CD4-positive, alpha-beta T cell treated with Interleukin-17A for 1 hour (primary cell): ENCODE data around the gene CNPY3.

ENCODE experiments used
- DNase-seq: peaks from one replicate; pipeline ENCODE4 v3.0.0-alpha.2; 2020

The CNPY3 gene

GRCh38 chr6:42961020-42961470 is 31.8 kb downstream of the CNPY3 start:
- DNase-seq, result no peak

GRCh38 chr6:42962096-42962495 is 32.8 kb downstream of the CNPY3 start:
- DNase-seq, result no peak

- DNase-seq, result no peak
Measured at GRCh38 chr6:42962502-42963178, 33.4 kb downstream of the CNPY3 start.

GRCh38 chr6:42963179-42963854 is 34.0 kb downstream of the CNPY3 start:
- DNase-seq, result no peak

- DNase-seq, result peak; percentile 54
Measured at GRCh38 chr6:42963855-42964605, 34.8 kb downstream of the CNPY3 start.

- DNase-seq, result no peak
Measured at GRCh38 chr6:42966571-42966970, 37.3 kb downstream of the CNPY3 start.

- DNase-seq, result no peak
Measured at GRCh38 chr6:42967228-42967627, 37.9 kb downstream of the CNPY3 start.

GRCh38 chr6:42968126-42968701 is 38.9 kb downstream of the CNPY3 start:
- DNase-seq, result no peak

GRCh38 chr6:42968783-42969182 is 39.5 kb downstream of the CNPY3 start:
- no peak for DNase-seq

- no peak for DNase-seq
Measured at GRCh38 chr6:42969431-42969830, 40.2 kb downstream of the CNPY3 start.

GRCh38 chr6:42969934-42970333 is 40.7 kb downstream of the CNPY3 start:
- no peak for DNase-seq

- DNase-seq, result no peak
Measured at GRCh38 chr6:42970871-42971612, 41.8 kb downstream of the CNPY3 start.

- no peak for DNase-seq
Measured at GRCh38 chr6:42971746-42972327, 42.6 kb downstream of the CNPY3 start.

GRCh38 chr6:42973926-42974325 is 44.6 kb downstream of the CNPY3 start:
- no peak for DNase-seq

- DNase-seq, result no peak
Measured at GRCh38 chr6:42974919-42975505, 45.7 kb downstream of the CNPY3 start.

- peak; percentile 18 for DNase-seq
Measured at GRCh38 chr6:42978487-42978838, 49.2 kb downstream of the CNPY3 start.

GRCh38 chr6:42978839-42979522 is 49.7 kb downstream of the CNPY3 start, which contains the start of gene PEX6:
TSS of gene PEX6 (minus strand) at chr6:42979181. CDS start at chr6:42979150, 31 bp downstream.
- DNase-seq, result peak; percentile 94

GRCh38 chr6:42979523-42980177 is 50.4 kb downstream of the CNPY3 start:
- peak; percentile 20 for DNase-seq

- DNase-seq, result no peak
Measured at GRCh38 chr6:42981836-42982235, 52.6 kb downstream of the CNPY3 start.
